Neural cell (in vitro differentiated cells): Measurements from ENCODE around the gene TAC3. TPM values are rescaled to one million over a fixed set of nuclear protein-coding genes. Genes with fewer than 3 reads are reported as not detected.

Experiments
- H2AFZ ChIP-seq: fragments of 200-600, 300-800 bp; sonication (generic), shearing (Covaris generic); 2 replicates; pipeline ENCODE4 v1.6.0; 2014; ENCODE audit warnings: low read depth, mild to moderate bottlenecking, antibody characterized with exemption, low read length, moderate library complexity
- H3F3A ChIP-seq: fragments of 200-600 bp; shearing (Covaris generic); 2 replicates; pipeline ENCODE4 v1.6.1; 2016; ENCODE audit warnings: mild to moderate bottlenecking, moderate library complexity, mixed read lengths, antibody characterized with exemption, low read length; ENCODE audit not compliant: insufficient read depth, poor library complexity, severe bottlenecking
- H3K27ac ChIP-seq: fragments of 200-600, 300-800 bp; sonication (generic), shearing (Covaris generic); 2 replicates; pipeline ENCODE4 v1.5.1; 2014; ENCODE audit warnings: mild to moderate bottlenecking, low read length, moderate library complexity
- H3K27me3 ChIP-seq: fragments of 300-800, 200-600 bp; sonication (generic), shearing (Covaris generic); 2 replicates; pipeline ENCODE4 v1.6.0; 2014; ENCODE audit warnings: mild to moderate bottlenecking, low read depth, low read length, moderate library complexity; ENCODE audit not compliant: insufficient read depth
- H3K36me3 ChIP-seq: fragments of 300-800, 200-600 bp; sonication (generic), shearing (Covaris generic); 2 replicates; pipeline ENCODE4 v1.5.1; 2014; ENCODE audit warnings: mild to moderate bottlenecking, antibody characterized with exemption, low read length, moderate library complexity; ENCODE audit not compliant: insufficient read depth
- H3K4me2 ChIP-seq: fragments of 300-800, 200-600 bp; sonication (generic), shearing (Covaris generic); 2 replicates; pipeline ENCODE4 v1.6.0; 2014; ENCODE audit warnings: mild to moderate bottlenecking, low read length
- H3K4me3 ChIP-seq: fragments of 300-800, 200-600 bp; sonication (generic), shearing (Covaris generic); 2 replicates; pipeline ENCODE4 v1.5.1; 2014; ENCODE audit warnings: mild to moderate bottlenecking, low read length, moderate library complexity
- H3K79me2 ChIP-seq: fragments of 200-600 bp; shearing (Covaris generic); replicated peaks from 2 replicates; pipeline ENCODE4 v1.6.0; 2014; ENCODE audit warnings: mild to moderate bottlenecking, low read length, moderate library complexity; ENCODE audit not compliant: insufficient read depth
- H3K9ac ChIP-seq: fragments of 300-800, 200-600 bp; sonication (generic), shearing (Covaris generic); 2 replicates; pipeline ENCODE4 v1.6.1; 2016; ENCODE audit warnings: mild to moderate bottlenecking, low read length, mixed read lengths
- H3K9me2 ChIP-seq: fragments of 200-600 bp; shearing (Covaris generic); 2 replicates; pipeline ENCODE4 v1.6.1; 2016; ENCODE audit warnings: mild to moderate bottlenecking, low read length, mixed read lengths; ENCODE audit not compliant: insufficient read depth
- H3K9me3 ChIP-seq: fragments of 200-600, 300-800 bp; sonication (generic), shearing (Covaris generic); 2 replicates; pipeline ENCODE4 v1.6.1; 2016; ENCODE audit warnings: mild to moderate bottlenecking, mixed run types, low read length, moderate library complexity, mixed read lengths
- H4K20me1 ChIP-seq: fragments of 200-600 bp; shearing (Covaris generic); 2 replicates; pipeline ENCODE4 v1.6.1; 2016; ENCODE audit warnings: mild to moderate bottlenecking, mixed run types; ENCODE audit not compliant: insufficient read depth
- CTCF ChIP-seq: fragments of 450-650 bp; IDR thresholded peaks from 2 replicates; pipeline ENCODE4 v1.5.1; 2014; ENCODE audit warnings: antibody characterized with exemption, mild to moderate bottlenecking, moderate library complexity; ENCODE audit not compliant: poor library complexity, severe bottlenecking
- EP300 ChIP-seq: fragments of 450-650 bp; conservative IDR thresholded peaks from 2 replicates; pipeline ENCODE4 v1.6.1; 2014; ENCODE audit warnings: antibody characterized with exemption, mild to moderate bottlenecking, moderate library complexity; ENCODE audit not compliant: poor library complexity, severe bottlenecking
- EZH2 ChIP-seq: fragments of 200-600, 300-800 bp; shearing (Covaris generic), sonication (generic); IDR thresholded peaks from 2 replicates; pipeline ENCODE4 v1.6.1; 2014; ENCODE audit warnings: antibody characterized with exemption, low read length, borderline replicate concordance, mild to moderate bottlenecking; ENCODE audit not compliant: insufficient read depth, poor library complexity, severe bottlenecking
- MXI1 ChIP-seq: fragments of 450-650 bp; conservative IDR thresholded peaks from 2 replicates; pipeline ENCODE4 v1.6.1; 2014; ENCODE audit warnings: antibody characterized with exemption, mild to moderate bottlenecking; ENCODE audit not compliant: poor library complexity, severe bottlenecking
- POLR2AphosphoS5 ChIP-seq: IDR thresholded peaks from 2 replicates; pipeline ENCODE4 v1.6.1; 2012
- RAD21 ChIP-seq: fragments of 450-650 bp; conservative IDR thresholded peaks from 2 replicates; pipeline ENCODE4 v1.6.1; 2014; ENCODE audit warnings: antibody characterized with exemption, mild to moderate bottlenecking, moderate library complexity
- REST ChIP-seq: IDR thresholded peaks from 2 replicates; pipeline ENCODE4 v1.6.1; 2012; ENCODE audit warnings: borderline replicate concordance
- SMC3 ChIP-seq: fragments of 450-650 bp; conservative IDR thresholded peaks from 2 replicates; pipeline ENCODE4 v1.6.1; 2014; ENCODE audit warnings: antibody characterized with exemption, mild to moderate bottlenecking, moderate library complexity; ENCODE audit not compliant: poor library complexity
- TAF1 ChIP-seq: IDR thresholded peaks from 2 replicates; pipeline ENCODE4 v1.6.1; 2012; ENCODE audit warnings: low read depth
- polyA plus RNA-seq: library from polyadenylated mRNA; depleted of rRNA; stranded (reverse); fragments of >200 nt; gene quantifications from 2 replicates; pipeline ENCODE4 v1.2.3, GENCODE V29; 2014

Gene TAC3
- polyA plus RNA-seq, 1 donor from 2014 or later = 2.5 TPM

- Histone ChIP-seq H3K9me2 (no peaks in the 10 kb centered on the region), H3K27ac (no peak overlapping the region), H2AFZ (no peak overlapping the region), H3K4me3 (no peak overlapping the region), H3K9me3 (no peaks in the 10 kb centered on the region), H4K20me1 (no peaks in the 10 kb centered on the region), H3K36me3 (no peaks in the 10 kb centered on the region), H3F3A (no peaks in the 10 kb centered on the region), H3K27me3 (no peaks in the 10 kb centered on the region), H3K79me2 (peaks cover 7% of the 10 kb centered on the region), H3K4me2 (no peak overlapping the region), H3K9ac (no peak overlapping the region)
- TF ChIP-seq TAF1 = no peak
- no peak for TF ChIP-seq POLR2AphosphoS5
- TF ChIP-seq REST = no peak
- no peak for TF ChIP-seq SMC3
- TF ChIP-seq CTCF = no peak
- no peak for TF ChIP-seq EP300
- TF ChIP-seq RAD21 = no peak
- no peak for TF ChIP-seq EZH2
- TF ChIP-seq MXI1 = no peak
These were observed 21.0 kb downstream of the TAC3 start for GRCh38 chr12:56995201-56995929.

- no peak for TF ChIP-seq CTCF
- no peak for TF ChIP-seq REST
- TF ChIP-seq RAD21 = no peak
- TF ChIP-seq EZH2 = no peak
- TF ChIP-seq TAF1 = no peak
- no peak for TF ChIP-seq MXI1
- no peak for TF ChIP-seq SMC3
- TF ChIP-seq POLR2AphosphoS5 = no peak
- TF ChIP-seq EP300 = no peak
- no peak overlapping the region for H3K4me2 ChIP-seq
These were observed 22.0 kb downstream of the TAC3 start for GRCh38 chr12:56994231-56994746.

More at GRCh38 chr12:56994231-56994746, 22.0 kb downstream of the TAC3 start:
- no peaks in the 10 kb centered on the region for H3K79me2 ChIP-seq
- H3K9me3 ChIP-seq = no peaks in the 10 kb centered on the region
- H3K9me2 ChIP-seq = no peaks in the 10 kb centered on the region
- no peak overlapping the region for H3K9ac ChIP-seq
- no peaks in the 10 kb centered on the region for H3K36me3 ChIP-seq
- H3F3A ChIP-seq = no peaks in the 10 kb centered on the region
- H3K4me3 ChIP-seq = no peak overlapping the region
- H4K20me1 ChIP-seq = no peaks in the 10 kb centered on the region
- no peaks in the 10 kb centered on the region for H3K27me3 ChIP-seq
- H2AFZ ChIP-seq = no peak overlapping the region
- no peak overlapping the region for H3K27ac ChIP-seq
